T-helper 1 cell treated with Interleukin-12 subunit alpha and Interleukin-12 subunit beta and Interleukin-4 antibody, amounts not matched to agents 30 ng/mL and 1 ng/mL, for 36 hours (primary cell): ENCODE data around the gene PYGM. TPM values are rescaled to one million over a fixed set of nuclear protein-coding genes. Genes with fewer than 3 reads are reported as not detected.

Source experiments
- intact Hi-C: fragments of 100-400 bp; cut with micrococcal nuclease; formaldehyde crosslinking; loops from one replicate; pipeline ENCODE4 v1.15.1; 2024
- total RNA-seq: library from RNA; stranded (reverse); gene quantifications from 2 replicates; pipeline ENCODE4 v1.2.3, GENCODE V29; 2022

The PYGM gene
- total RNA-seq, 1 donor from 2014 or later: 7.3 TPM

GRCh38 chr11:64754919-64755662 lies 4.7 kb downstream of the PYGM start:
- intact Hi-C loops: no loop called here

GRCh38 chr11:64754124-64754918 lies 5.5 kb downstream of the PYGM start:
- intact Hi-C loops: no loop called here

- intact Hi-C loops: no loop called here
Measured at GRCh38 chr11:64753380-64754123, 6.2 kb downstream of the PYGM start.

GRCh38 chr11:64753019-64753379 lies 6.8 kb downstream of the PYGM start:
- intact Hi-C loops: no loop called here

GRCh38 chr11:64752175-64752970 lies 7.4 kb downstream of the PYGM start:
- intact Hi-C loops: no loop called here

GRCh38 chr11:64751580-64751979 lies 8.2 kb downstream of the PYGM start:
- intact Hi-C loops: no loop called here

GRCh38 chr11:64751136-64751535 lies 8.6 kb downstream of the PYGM start:
- intact Hi-C loops: no loop called here

GRCh38 chr11:64750361-64751054 lies 9.3 kb downstream of the PYGM start:
- intact Hi-C loops: no loop called here

GRCh38 chr11:64747961-64748665 lies 11.7 kb downstream of the PYGM start:
- intact Hi-C loops: no loop called here

GRCh38 chr11:64746486-64746885 lies 13.3 kb downstream of the PYGM start:
- intact Hi-C loops: no loop called here

GRCh38 chr11:64745521-64746328 lies 14.0 kb downstream of the PYGM start:
- intact Hi-C loops: loop anchor here (1.0 to 2.0 kb wide), 6 partner anchors 19 to 428 kb away; partner anchors contain the start of genes MAP4K2, MEN1, NRXN2 and TRMT112

GRCh38 chr11:64745189-64745520 lies 14.6 kb downstream of the PYGM start:
- intact Hi-C loops: loop anchor here (1.0 to 2.0 kb wide), 6 partner anchors 19 to 428 kb away; partner anchors contain the start of genes MAP4K2, MEN1, NRXN2 and TRMT112

- intact Hi-C loops: loop anchor here (1.0 to 2.0 kb wide), 7 partner anchors 20 to 427 kb away; partner anchors contain the start of genes MAP4K2, MEN1, NRXN2 and TRMT112
Measured at GRCh38 chr11:64744544-64745188, 15.1 kb downstream of the PYGM start.

GRCh38 chr11:64743591-64744543 lies 15.9 kb downstream of the PYGM start, which contains the start of gene RASGRP2:
RASGRP2 (minus strand) TSS chr11:64744142; CDS start chr11:64742866, 1,276 bp downstream.
- intact Hi-C loops: loop anchor here (1.0 to 2.0 kb wide), 6 partner anchors 23 to 173 kb away; partner anchors contain the start of genes ATG2A, MAP4K2 and MEN1

GRCh38 chr11:64742889-64743590 lies 16.7 kb downstream of the PYGM start:
- intact Hi-C loops: loop anchor here (1.0 to 2.0 kb wide), 3 partner anchors 24 to 174 kb away; partner anchors contain the start of gene ATG2A
